HG02938 (cell line): Measurements from ENCODE around the gene P4HB.
"Not testable (repeated sequence)": the region's sequence is repeated elsewhere in the genome, so short reads cannot be mapped to it uniquely, and the experiment has no call there.

Experiments used
- ATAC-seq: cut with Tn5 transposase; IDR thresholded peaks from one replicate; pipeline ENCODE4 v1.9.1; 2021; ENCODE audit warnings: mild to moderate bottlenecking, moderate library complexity; ENCODE audit not compliant: unreplicated experiment

The P4HB gene

GRCh38 chr17:81849457-81849856 is 10.9 kb downstream of the P4HB start:
- no peak for ATAC-seq

GRCh38 chr17:81846743-81847689 is 13.3 kb downstream of the P4HB start:
- ATAC-seq = no peak

- no peak for ATAC-seq
Observed at GRCh38 chr17:81845881-81846742, 14.2 kb downstream of the P4HB start.

GRCh38 chr17:81845361-81845760 is 15.0 kb downstream of the P4HB start:
- ATAC-seq = no peak

- ATAC-seq = no peak
Observed at GRCh38 chr17:81844887-81845286, 15.4 kb downstream of the P4HB start.

- ATAC-seq = no peak
Observed at GRCh38 chr17:81844327-81844851, 15.9 kb downstream of the P4HB start.

- ATAC-seq = no peak
Observed at GRCh38 chr17:81843713-81844326, 16.5 kb downstream of the P4HB start.

GRCh38 chr17:81842725-81843504 is 17.4 kb downstream of the P4HB start:
- ATAC-seq = no peak

- ATAC-seq = no peak
Observed at GRCh38 chr17:81842378-81842724, 18.0 kb downstream of the P4HB start.

- ATAC-seq = no peak
Observed at GRCh38 chr17:81841866-81842265, 18.5 kb downstream of the P4HB start.

- ATAC-seq = no peak
Observed at GRCh38 chr17:81840826-81841778, 19.2 kb downstream of the P4HB start.

GRCh38 chr17:81840059-81840458 is 20.3 kb downstream of the P4HB start:
- ATAC-seq = not testable (repeated sequence)

GRCh38 chr17:81839301-81839700 is 21.0 kb downstream of the P4HB start:
- ATAC-seq = no peak

- ATAC-seq = no peak
Observed at GRCh38 chr17:81838753-81839255, 21.5 kb downstream of the P4HB start.

GRCh38 chr17:81837641-81838040 is 22.7 kb downstream of the P4HB start:
- ATAC-seq = no peak

- no peak for ATAC-seq
Observed at GRCh38 chr17:81834831-81835267, 25.5 kb downstream of the P4HB start, which contains the start of gene PPP1R27. PPP1R27 (minus strand) TSS chr17:81835050; CDS start chr17:81834953, 97 bp downstream.

GRCh38 chr17:81833921-81834830 is 26.2 kb downstream of the P4HB start:
- no peak for ATAC-seq
